ENCODE data around the gene NMNAT2. TPM values are rescaled to one million over a fixed set of nuclear protein-coding genes. Genes with fewer than 3 reads are reported as not detected.
A peak's percentile ranks its signal among the peaks of the same experiment; 100 is the strongest.

Gene NMNAT2
- total and polyA plus RNA-seq, 10 of the 15 experiments (the other 5 are each of a cell fraction or from before 2014, with no cell fraction given), result 0.02 to 2.0 (median 0.60) TPM

DNA sequence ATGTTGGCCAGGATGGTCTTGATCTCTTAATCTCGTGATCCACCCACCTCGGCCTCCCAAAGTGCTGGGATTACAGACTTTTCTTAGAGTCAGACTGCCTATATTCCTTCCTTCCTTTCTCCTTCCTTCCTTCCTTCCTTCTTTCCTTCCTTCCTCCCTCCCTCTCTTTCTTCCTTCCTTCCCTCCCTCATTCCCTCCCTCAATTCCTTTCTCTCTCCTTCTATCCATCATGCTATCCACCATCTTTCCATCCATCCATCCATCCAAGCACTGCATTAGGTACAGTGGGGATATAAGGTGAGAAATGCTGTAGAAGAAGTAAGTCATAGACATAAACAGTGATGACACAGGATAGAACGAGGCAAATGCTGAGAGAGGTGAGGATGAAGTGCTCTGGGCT is 218.9 kb downstream of the NMNAT2 start (continued):
- no peak for TF ChIP-seq RAD21 (IDR thresholded peaks at IDR 0.05; ENCODE audit: insufficient read depth, low read depth, low read length)
- TF ChIP-seq GATAD2B (conservative IDR thresholded peaks at IDR 0.05; ENCODE audit: low read depth), result no peak
- no peak for TF ChIP-seq ZBED1 (IDR thresholded peaks at IDR 0.05; ENCODE audit: borderline replicate concordance)
- TF ChIP-seq SMAD5 (IDR thresholded peaks at IDR 0.05; ENCODE audit: low read depth), result no peak

- no peaks in the 10 kb centered on the region for H3K27me3 ChIP-seq (replicated peaks in 1 of 2; ENCODE audit: control insufficient read depth in 2 of 2, insufficient read depth in 2 of 2, low read length in 1 of 2)
- DNase-seq (ENCODE audit: low read depth, low spot score) (no peak), ATAC-seq (peak; percentile 29), FAIRE-seq (no peak)
- POLR2A ChIA-PET, result no interaction called here
- WGBS (ENCODE audit: insufficient coverage, insufficient replicate concordance, low lambda C conversion rate, missing lambda C conversion rate), result 43% methylated on average over 9 of the region's 9 CpGs
- H3K4me1 ChIP-seq (ENCODE audit: control insufficient read depth, insufficient read depth, low read length), result peaks cover 12% of the 10 kb centered on the region
- H3K27ac ChIP-seq (ENCODE audit: control insufficient read depth, insufficient read depth), result no peak overlapping the region
- RAD21 ChIA-PET (ENCODE audit: unreplicated experiment), result no interaction called here
- intact Hi-C loops (cut with micrococcal nuclease; ENCODE audit: unreplicated experiment) (no loop called here), in situ Hi-C loops (cut with MboI) (no loop called here)
- BruUV-seq (replicated peaks), result no TSS peak
- no peak overlapping the region for H3K4me2 ChIP-seq (ENCODE audit: control insufficient read depth, insufficient read depth)
- H3K9ac ChIP-seq (ENCODE audit: control insufficient read depth, insufficient read depth, low read length), result no peak overlapping the region
- H3K9me3 ChIP-seq (replicated peaks; ENCODE audit: control insufficient read depth, insufficient read depth, low read length), result no peaks in the 10 kb centered on the region
- no peak overlapping the region for H3K4me3 ChIP-seq
- CTCF ChIA-PET, result interaction anchor here (0.9 kb wide), 1 partner anchor 27 kb away, joined by 3 read pairs; no protein-coding TSS in a partner anchor
- SMC1A ChIA-PET (ENCODE audit: uncharacterized antibody, unreplicated experiment), result no interaction called here
- H4K20me1 ChIP-seq (ENCODE audit: control insufficient read depth, insufficient read depth), result no peaks in the 10 kb centered on the region
- no peaks in the 10 kb centered on the region for H3K79me2 ChIP-seq (ENCODE audit: control insufficient read depth, insufficient read depth, low read length)
- no peak overlapping the region for H2AFZ ChIP-seq (ENCODE audit: control insufficient read depth, low read depth, low read length)
- H3K36me3 ChIP-seq (ENCODE audit: control insufficient read depth in 2 of 2, insufficient read depth in 2 of 2, low read length in 1 of 2), result no peaks in the 10 kb centered on the region
- 0 out of 2 replicates have a peak, but pooled peaks have one; percentile 19 for TF ChIP-seq IKZF1 (conservative IDR thresholded peaks at IDR 0.05)
- no peak for TF ChIP-seq STAT3 (IDR thresholded peaks at IDR 0.05; ENCODE audit: low read depth, low read length)
- TF ChIP-seq IKZF2 (IDR thresholded peaks at IDR 0.05), result no peak
- no peak for TF ChIP-seq CBFB (IDR thresholded peaks at IDR 0.05; ENCODE audit: low read depth)
Observed at GRCh38 chr1:183198463-183198862, 219.7 kb downstream of the NMNAT2 start.

Other genes starting within 250 kb of the NMNAT2 start
- gene LAMC2, start 232.1 kb downstream of the NMNAT2 start, total RNA-seq (2014; rRNA removed), result 0.85 and 0.98 TPM in 2 replicates
- 1.1 and 1.2 TPM in 2 replicates for gene LAMC2, start 232.1 kb downstream of the NMNAT2 start, total RNA-seq (2014; rRNA removed; fragmentation: Illumina TruSeq; extraction: Trizol)
- 1.1 and 1.5 TPM in 2 replicates for gene LAMC2, start 232.1 kb downstream of the NMNAT2 start, total RNA-seq (2021)
- 0.17 and 0.27 TPM in 2 replicates for gene LAMC2, start 232.1 kb downstream of the NMNAT2 start, polyA plus RNA-seq (2011; rRNA removed)
- gene LAMC2, start 232.1 kb downstream of the NMNAT2 start, polyA plus RNA-seq (2014; fragmentation: Illumina TruSeq; extraction: Trizol), result 0.78 and 0.93 TPM in 2 replicates
- under 1 TPM; 0.77 to 0.93 TPM for gene LAMC2, start 232.1 kb downstream of the NMNAT2 start, polyA plus RNA-seq (2014; fragmentation: Nextera tagmentation; extraction: Ambion mirVana)
- gene LAMC2, start 232.1 kb downstream of the NMNAT2 start, polyA plus RNA-seq (2014; rRNA removed), result 0.74 and 0.92 TPM in 2 replicates
- gene LAMC2, start 232.1 kb downstream of the NMNAT2 start, polyA plus RNA-seq (2016; fragmentation: Nextera tagmentation; extraction: Ambion mirVana), result 1 to 10 TPM in 1 of 2 experiments, under 1 TPM in 1; 0.82 to 1.1 TPM
- 19.0 and 20.6 TPM in 2 replicates for gene SMG7, start 54.1 kb upstream of the NMNAT2 start, total RNA-seq (2014; rRNA removed)
- 25.2 and 28.1 TPM in 2 replicates for gene SMG7, start 54.1 kb upstream of the NMNAT2 start, total RNA-seq (2014; rRNA removed; fragmentation: Illumina TruSeq; extraction: Trizol)
- gene SMG7, start 54.1 kb upstream of the NMNAT2 start, total RNA-seq (2021), result 63.9 and 65.4 TPM in 2 replicates
- 55.4 and 60.0 TPM in 2 replicates for gene SMG7, start 54.1 kb upstream of the NMNAT2 start, polyA plus RNA-seq (2011; rRNA removed)
- 58.1 and 69.1 TPM in 2 replicates for gene SMG7, start 54.1 kb upstream of the NMNAT2 start, polyA plus RNA-seq (2014; fragmentation: Illumina TruSeq; extraction: Trizol)
- 10 to 100 TPM in 1 of 2 experiments, 1 to 10 TPM in 1; 9.5 to 11.2 TPM for gene SMG7, start 54.1 kb upstream of the NMNAT2 start, polyA plus RNA-seq (2014; fragmentation: Nextera tagmentation; extraction: Ambion mirVana)
- gene SMG7, start 54.1 kb upstream of the NMNAT2 start, polyA plus RNA-seq (2014; rRNA removed), result 38.4 and 40.0 TPM in 2 replicates
- gene SMG7, start 54.1 kb upstream of the NMNAT2 start, polyA plus RNA-seq (2016; fragmentation: Nextera tagmentation; extraction: Ambion mirVana), result 10 to 100 TPM; 46.9 to 53.5 TPM
- gene NCF2, start 172.1 kb upstream of the NMNAT2 start, total RNA-seq (2014; rRNA removed), result 85.5 and 99.5 TPM in 2 replicates
- 95.7 and 98.4 TPM in 2 replicates for gene NCF2, start 172.1 kb upstream of the NMNAT2 start, total RNA-seq (2014; rRNA removed; fragmentation: Illumina TruSeq; extraction: Trizol)
- gene NCF2, start 172.1 kb upstream of the NMNAT2 start, total RNA-seq (2021), result 68.8 and 71.1 TPM in 2 replicates
- 256 and 273 TPM in 2 replicates for gene NCF2, start 172.1 kb upstream of the NMNAT2 start, polyA plus RNA-seq (2011; rRNA removed)
- gene NCF2, start 172.1 kb upstream of the NMNAT2 start, polyA plus RNA-seq (2014; fragmentation: Illumina TruSeq; extraction: Trizol), result 96.9 and 98.4 TPM in 2 replicates
- gene NCF2, start 172.1 kb upstream of the NMNAT2 start, polyA plus RNA-seq (2014; fragmentation: Nextera tagmentation; extraction: Ambion mirVana), result 10 to 100 TPM; 31.4 to 61.2 TPM
- 82.0 and 91.3 TPM in 2 replicates for gene NCF2, start 172.1 kb upstream of the NMNAT2 start, polyA plus RNA-seq (2014; rRNA removed)
- 10 to 100 TPM; 43.4 to 49.1 TPM for gene NCF2, start 172.1 kb upstream of the NMNAT2 start, polyA plus RNA-seq (2016; fragmentation: Nextera tagmentation; extraction: Ambion mirVana)
- gene ARPC5, start 217.4 kb upstream of the NMNAT2 start, total RNA-seq (2014; rRNA removed), result 306 and 348 TPM in 2 replicates
- 313 and 325 TPM in 2 replicates for gene ARPC5, start 217.4 kb upstream of the NMNAT2 start, total RNA-seq (2014; rRNA removed; fragmentation: Illumina TruSeq; extraction: Trizol)
- 281 and 291 TPM in 2 replicates for gene ARPC5, start 217.4 kb upstream of the NMNAT2 start, total RNA-seq (2021)
- 469 and 611 TPM in 2 replicates for gene ARPC5, start 217.4 kb upstream of the NMNAT2 start, polyA plus RNA-seq (2011; rRNA removed)
- gene ARPC5, start 217.4 kb upstream of the NMNAT2 start, polyA plus RNA-seq (2014; fragmentation: Illumina TruSeq; extraction: Trizol), result 296 and 313 TPM in 2 replicates
- 100 to 1,000 TPM; 246 to 274 TPM for gene ARPC5, start 217.4 kb upstream of the NMNAT2 start, polyA plus RNA-seq (2014; fragmentation: Nextera tagmentation; extraction: Ambion mirVana)
- gene ARPC5, start 217.4 kb upstream of the NMNAT2 start, polyA plus RNA-seq (2014; rRNA removed), result 238 and 284 TPM in 2 replicates
- 100 to 1,000 TPM; 752 to 784 TPM for gene ARPC5, start 217.4 kb upstream of the NMNAT2 start, polyA plus RNA-seq (2016; fragmentation: Nextera tagmentation; extraction: Ambion mirVana)
- gene APOBEC4, start 234.9 kb upstream of the NMNAT2 start, total RNA-seq (2014; rRNA removed), result 0.06 TPM in 1 of 2 replicates, not detected in the other
- not detected in 2 replicates for gene APOBEC4, start 234.9 kb upstream of the NMNAT2 start, total RNA-seq (2014; rRNA removed; fragmentation: Illumina TruSeq; extraction: Trizol)
- gene APOBEC4, start 234.9 kb upstream of the NMNAT2 start, total RNA-seq (2021), result not detected in 2 replicates
- gene APOBEC4, start 234.9 kb upstream of the NMNAT2 start, polyA plus RNA-seq (2011; rRNA removed), result 0.03 and 0.07 TPM in 2 replicates
- 0.04 and 0.13 TPM in 2 replicates for gene APOBEC4, start 234.9 kb upstream of the NMNAT2 start, polyA plus RNA-seq (2014; fragmentation: Illumina TruSeq; extraction: Trizol)
- gene APOBEC4, start 234.9 kb upstream of the NMNAT2 start, polyA plus RNA-seq (2014; fragmentation: Nextera tagmentation; extraction: Ambion mirVana), result under 1 TPM in 1 of 2 experiments, not detected in 1; 0.05 TPM
- gene APOBEC4, start 234.9 kb upstream of the NMNAT2 start, polyA plus RNA-seq (2014; rRNA removed), result not detected in 2 replicates
- gene APOBEC4, start 234.9 kb upstream of the NMNAT2 start, polyA plus RNA-seq (2016; fragmentation: Nextera tagmentation; extraction: Ambion mirVana), result under 1 TPM in 1 of 2 experiments, not detected in 1; 0.25 TPM

All from GM12878 (cell line).